Measurements from ENCODE around the gene LIMS3. TPM values are rescaled to one million over a fixed set of nuclear protein-coding genes. Genes with fewer than 3 reads are reported as not detected.

Gene LIMS3
- 17.3 and 31.3 TPM in 2 replicates for total RNA-seq

DNA sequence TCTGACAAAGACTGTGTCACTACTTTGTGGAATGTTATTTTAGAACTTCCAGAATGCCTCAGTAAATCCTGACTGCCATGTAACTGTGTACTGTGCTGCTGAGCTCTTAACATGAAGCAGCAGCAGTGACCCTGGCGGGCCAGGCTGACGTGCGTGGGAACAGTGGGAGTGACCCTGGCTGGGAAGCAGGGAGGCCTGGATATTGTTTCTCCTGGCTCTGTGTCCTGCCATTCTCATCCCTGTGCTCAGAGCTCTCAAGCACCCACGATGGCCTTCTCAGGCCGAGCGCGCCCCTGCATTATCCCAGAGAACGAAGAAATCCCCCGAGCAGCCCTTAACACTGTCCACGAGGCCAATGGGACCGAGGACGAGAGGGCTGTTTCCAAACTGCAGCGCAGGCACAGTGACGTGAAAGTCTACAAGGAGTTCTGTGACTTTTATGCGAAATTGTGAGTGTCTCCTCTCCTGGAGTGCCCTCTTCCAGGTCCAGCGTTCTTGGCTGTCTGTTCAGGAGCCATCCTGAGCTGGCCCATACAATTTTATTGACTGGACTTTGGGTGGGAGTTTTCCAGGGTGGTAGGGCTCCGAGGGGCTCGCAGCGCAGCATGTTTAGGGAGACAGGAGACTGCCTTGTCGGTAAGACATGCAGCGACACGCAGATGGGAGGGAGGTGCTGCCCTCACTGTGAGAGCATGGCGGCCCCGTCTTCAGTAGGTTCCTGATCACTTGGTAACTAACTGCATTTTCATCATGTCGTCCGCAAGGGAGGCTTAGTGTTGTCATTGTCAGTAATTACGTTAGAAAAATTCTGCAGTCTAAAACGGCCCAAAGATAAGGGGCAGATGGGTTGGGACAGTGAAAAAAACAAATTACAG is at the start of gene LIMS3:
Gene LIMS3, plus strand, starts transcription at position 227 of the 875 bp plus-strand sequence. Its CDS starts 41 bp downstream, at position 268.

Other genes with a start within 250 kb of the LIMS3 start
- gene RGPD5, start 104.4 kb upstream of the LIMS3 start, total RNA-seq, result 17.8 and 23.8 TPM in 2 replicates
- gene MALL, start 217.1 kb downstream of the LIMS3 start, total RNA-seq, result 11.7 and 37.3 TPM in 2 replicates